GM10266 (cell line): ENCODE measurements around the gene VEZT.

Experiments
- DNase-seq: peaks from one replicate; pipeline ENCODE4 v3.0.0; 2012; ENCODE audit errors: extremely low spot score
- TF ChIP-seq, protein P1 (sequence below): IDR thresholded peaks from 2 replicates; pipeline ENCODE4 v1.5.1; 2012; ENCODE audit warnings: mild to moderate bottlenecking, low read depth; ENCODE audit not compliant: control insufficient read depth, insufficient read depth; ENCODE audit errors: missing control alignments

The VEZT gene

GRCh38 chr12:95328708-95329107 is 111.1 kb downstream of the VEZT start:
- DNase-seq, result no peak
- TF ChIP-seq, protein P1, sequence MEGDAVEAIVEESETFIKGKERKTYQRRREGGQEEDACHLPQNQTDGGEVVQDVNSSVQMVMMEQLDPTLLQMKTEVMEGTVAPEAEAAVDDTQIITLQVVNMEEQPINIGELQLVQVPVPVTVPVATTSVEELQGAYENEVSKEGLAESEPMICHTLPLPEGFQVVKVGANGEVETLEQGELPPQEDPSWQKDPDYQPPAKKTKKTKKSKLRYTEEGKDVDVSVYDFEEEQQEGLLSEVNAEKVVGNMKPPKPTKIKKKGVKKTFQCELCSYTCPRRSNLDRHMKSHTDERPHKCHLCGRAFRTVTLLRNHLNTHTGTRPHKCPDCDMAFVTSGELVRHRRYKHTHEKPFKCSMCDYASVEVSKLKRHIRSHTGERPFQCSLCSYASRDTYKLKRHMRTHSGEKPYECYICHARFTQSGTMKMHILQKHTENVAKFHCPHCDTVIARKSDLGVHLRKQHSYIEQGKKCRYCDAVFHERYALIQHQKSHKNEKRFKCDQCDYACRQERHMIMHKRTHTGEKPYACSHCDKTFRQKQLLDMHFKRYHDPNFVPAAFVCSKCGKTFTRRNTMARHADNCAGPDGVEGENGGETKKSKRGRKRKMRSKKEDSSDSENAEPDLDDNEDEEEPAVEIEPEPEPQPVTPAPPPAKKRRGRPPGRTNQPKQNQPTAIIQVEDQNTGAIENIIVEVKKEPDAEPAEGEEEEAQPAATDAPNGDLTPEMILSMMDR, result no peak

DNA sequence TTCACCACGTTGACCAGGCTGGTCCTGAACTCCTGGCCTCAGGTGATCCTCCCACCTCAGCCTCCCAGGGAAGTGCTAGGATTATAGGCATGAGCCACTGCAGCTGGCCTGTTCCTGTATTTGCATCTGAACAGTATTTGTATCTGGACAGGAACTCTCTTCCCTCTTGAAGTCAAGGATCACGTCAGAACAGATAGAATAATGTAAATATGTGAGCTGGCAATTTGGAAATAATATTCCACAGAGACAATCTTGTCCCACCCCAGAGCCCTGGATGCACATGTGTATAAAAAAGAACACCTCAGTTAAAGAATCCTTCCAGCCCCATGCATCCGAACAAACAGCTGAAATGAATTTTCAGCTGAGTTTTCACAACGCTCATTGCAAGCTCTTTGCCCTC is 118.3 kb downstream of the VEZT start:
- DNase-seq, result no peak
- TF ChIP-seq, protein P1, result no peak

- DNase-seq, result no peak
- TF ChIP-seq, protein P1, result peak; percentile 36
These were observed 118.9 kb downstream of the VEZT start for GRCh38 chr12:95336387-95337067.

DNA sequence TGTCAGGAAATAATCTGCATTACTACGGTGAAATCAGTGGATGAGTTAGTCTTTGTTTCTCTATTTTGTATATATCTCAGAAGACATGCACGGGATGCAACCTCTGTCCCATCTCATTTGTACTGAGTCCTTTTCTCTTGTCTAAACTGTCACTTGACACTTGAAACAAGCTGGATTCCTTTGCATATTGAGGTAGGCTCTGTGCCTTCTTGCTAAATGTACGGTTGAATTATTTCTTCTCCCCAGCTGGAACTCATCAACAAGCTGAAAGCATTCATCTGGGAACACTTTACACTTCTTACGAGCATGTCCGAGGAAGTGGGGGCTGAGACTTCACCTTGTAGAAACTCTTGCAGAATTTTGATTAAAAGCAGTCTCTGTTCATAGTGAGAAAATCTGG is 119.5 kb downstream of the VEZT start:
- TF ChIP-seq, protein P1, result no peak
- no peak for DNase-seq

DNA sequence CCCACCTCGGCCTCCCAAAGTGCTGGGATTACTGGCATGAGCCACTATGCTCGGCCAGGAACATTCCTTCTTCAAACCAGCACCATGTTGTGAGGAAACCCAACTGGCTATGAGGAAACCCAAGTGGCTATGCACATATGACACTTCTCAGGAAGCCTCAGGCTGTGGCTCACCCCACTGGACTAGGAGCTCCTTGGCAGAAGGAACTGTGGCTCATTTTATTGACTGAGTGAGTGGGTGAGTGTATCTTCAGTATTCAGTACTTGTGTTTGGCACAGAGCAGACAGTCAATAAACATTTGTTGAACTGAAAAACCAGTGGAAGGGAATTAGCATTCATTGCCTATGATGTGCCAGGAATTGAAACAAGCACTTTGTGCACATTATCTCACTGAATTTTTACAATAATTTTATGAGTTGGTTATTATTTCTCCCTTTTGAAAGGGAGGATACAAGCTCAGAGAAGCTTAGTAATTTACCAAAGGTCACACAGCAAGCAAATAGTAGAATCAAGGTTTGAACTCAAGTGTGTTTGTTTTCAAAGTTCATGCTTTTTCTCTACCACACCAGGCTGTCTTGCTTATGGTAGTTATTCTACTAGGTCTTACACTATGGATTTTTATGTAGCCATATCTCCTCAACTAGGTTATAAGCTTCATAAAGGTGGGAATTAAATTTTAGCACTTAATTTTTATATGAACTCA is 121.6 kb downstream of the VEZT start:
- TF ChIP-seq, protein P1, result no peak
- no peak for DNase-seq

GRCh38 chr12:95342008-95342407 is 124.4 kb downstream of the VEZT start:
- DNase-seq, result no peak
- TF ChIP-seq, protein P1, result no peak

- DNase-seq, result no peak
- TF ChIP-seq, protein P1, result no peak
These were observed 126.0 kb downstream of the VEZT start for GRCh38 chr12:95343461-95344230.
